Endometrial microvascular endothelial cells (primary cell): Measurements from ENCODE around the gene TCERG1L. TPM values are rescaled to one million over a fixed set of nuclear protein-coding genes. Genes with fewer than 3 reads are reported as not detected.

Experiments used
- in situ Hi-C: cut with HindIII; loops from 2 replicates; pipeline ENCODE4 v1.10.0; 2017; ENCODE audit warnings: low sequenced_read_pairs, low pct_unique_long_range_greater_than_20kb; ENCODE audit errors: inconsistent ontology term
- total RNA-seq: library from RNA; depleted of rRNA; stranded (reverse); fragments of >200 nt; gene quantifications from one replicate; pipeline ENCODE4 v1.2.3, GENCODE V29; 2015; ENCODE audit errors: inconsistent ontology term

TCERG1L gene
- total RNA-seq, 1 donor from 2014 or later = not detected

- in situ Hi-C loops = no loop called here
These were observed 234.5 kb downstream of the TCERG1L start for GRCh38 chr10:131077031-131077430.

GRCh38 chr10:131076356-131076755 is 235.2 kb downstream of the TCERG1L start:
- in situ Hi-C loops = no loop called here

GRCh38 chr10:131075218-131075770 is 236.2 kb downstream of the TCERG1L start:
- in situ Hi-C loops = no loop called here

- in situ Hi-C loops = no loop called here
These were observed 236.8 kb downstream of the TCERG1L start for GRCh38 chr10:131074682-131075081.

GRCh38 chr10:131073469-131074035 is 238.0 kb downstream of the TCERG1L start:
- in situ Hi-C loops = no loop called here

GRCh38 chr10:131072651-131073468 is 238.7 kb downstream of the TCERG1L start:
- in situ Hi-C loops = no loop called here

GRCh38 chr10:131071721-131072120 is 239.8 kb downstream of the TCERG1L start:
- in situ Hi-C loops = no loop called here

- in situ Hi-C loops = no loop called here
These were observed 240.7 kb downstream of the TCERG1L start for GRCh38 chr10:131070856-131071255.

GRCh38 chr10:131068760-131069159 is 242.8 kb downstream of the TCERG1L start:
- in situ Hi-C loops = no loop called here

- in situ Hi-C loops = no loop called here
These were observed 243.2 kb downstream of the TCERG1L start for GRCh38 chr10:131068311-131068710.

- in situ Hi-C loops = no loop called here
These were observed 243.8 kb downstream of the TCERG1L start for GRCh38 chr10:131067690-131068089.

- in situ Hi-C loops = no loop called here
These were observed 245.7 kb downstream of the TCERG1L start for GRCh38 chr10:131065673-131066305.

- in situ Hi-C loops = no loop called here
These were observed 248.2 kb downstream of the TCERG1L start for GRCh38 chr10:131063311-131063710.

- in situ Hi-C loops = no loop called here
These were observed 248.8 kb downstream of the TCERG1L start for GRCh38 chr10:131062621-131063260.

GRCh38 chr10:131061216-131061615 is 250.3 kb downstream of the TCERG1L start:
- in situ Hi-C loops = no loop called here

GRCh38 chr10:131059881-131060280 is 251.6 kb downstream of the TCERG1L start:
- in situ Hi-C loops = no loop called here

- in situ Hi-C loops = no loop called here
These were observed 252.7 kb downstream of the TCERG1L start for GRCh38 chr10:131058799-131059198.

- in situ Hi-C loops = no loop called here
These were observed 254.7 kb downstream of the TCERG1L start for GRCh38 chr10:131056781-131057180.

GRCh38 chr10:131056091-131056579 is 255.4 kb downstream of the TCERG1L start:
- in situ Hi-C loops = no loop called here
